Measurements from ENCODE around the gene CXCL1.

Gene CXCL1

GRCh38 chr4:73897380-73898136, 28.4 kb downstream of the CXCL1 start:
- no peak for TF ChIP-seq CTCF (conservative IDR thresholded peaks at IDR 0.05)
- peak overlapping the region; percentile 83; the same call in 1 of the 2 replicates for H3K27ac ChIP-seq

- peak overlapping the region; percentile 73 for H3K27ac ChIP-seq
Measured at GRCh38 chr4:73899338-73899737, 30.1 kb downstream of the CXCL1 start.

- no peak for TF ChIP-seq CTCF (conservative IDR thresholded peaks at IDR 0.05)
- H3K27ac ChIP-seq: no peak overlapping the region
Measured at GRCh38 chr4:73901031-73901430, 31.8 kb downstream of the CXCL1 start.

GRCh38 chr4:73902038-73902637, 32.9 kb downstream of the CXCL1 start:
- H3K27ac ChIP-seq: no peak overlapping the region
- TF ChIP-seq CTCF (conservative IDR thresholded peaks at IDR 0.05): no peak

GRCh38 chr4:73902817-73903547, 33.8 kb downstream of the CXCL1 start:
- no peak for TF ChIP-seq CTCF (conservative IDR thresholded peaks at IDR 0.05)
- no peak overlapping the region for H3K27ac ChIP-seq

- H3K27ac ChIP-seq: no peak overlapping the region
- TF ChIP-seq CTCF (conservative IDR thresholded peaks at IDR 0.05): no peak
Measured at GRCh38 chr4:73904491-73904890, 35.3 kb downstream of the CXCL1 start.

GRCh38 chr4:73908965-73909364, 39.8 kb downstream of the CXCL1 start:
- no peak for TF ChIP-seq CTCF (conservative IDR thresholded peaks at IDR 0.05)

More at GRCh38 chr4:73908965-73909364, 39.8 kb downstream of the CXCL1 start:
- H3K27ac ChIP-seq: no peak overlapping the region
